Measurements from ENCODE around the gene CSNK1G3.

Gene CSNK1G3

GRCh38 chr5:123557907-123558306 is 45.9 kb downstream of the CSNK1G3 start:
- in situ Hi-C loops (cut with HindIII; ENCODE audit: low sequenced_read_pairs), result no loop called here

GRCh38 chr5:123558762-123559433 is 46.9 kb downstream of the CSNK1G3 start:
- in situ Hi-C loops (cut with HindIII; ENCODE audit: low sequenced_read_pairs), result no loop called here

- in situ Hi-C loops (cut with HindIII; ENCODE audit: low sequenced_read_pairs), result no loop called here
Measured at GRCh38 chr5:123559434-123559775, 47.4 kb downstream of the CSNK1G3 start.

GRCh38 chr5:123561230-123561629 is 49.3 kb downstream of the CSNK1G3 start:
- in situ Hi-C loops (cut with HindIII; ENCODE audit: low sequenced_read_pairs), result no loop called here

- in situ Hi-C loops (cut with HindIII; ENCODE audit: low sequenced_read_pairs), result no loop called here
Measured at GRCh38 chr5:123571927-123572326, 60.0 kb downstream of the CSNK1G3 start.

- in situ Hi-C loops (cut with HindIII; ENCODE audit: low sequenced_read_pairs), result no loop called here
Measured at GRCh38 chr5:123578390-123578789, 66.4 kb downstream of the CSNK1G3 start.

GRCh38 chr5:123579410-123579809 is 67.4 kb downstream of the CSNK1G3 start:
- in situ Hi-C loops (cut with HindIII; ENCODE audit: low sequenced_read_pairs), result no loop called here

GRCh38 chr5:123582550-123583285 is 70.7 kb downstream of the CSNK1G3 start:
- in situ Hi-C loops (cut with HindIII; ENCODE audit: low sequenced_read_pairs), result no loop called here

- in situ Hi-C loops (cut with HindIII; ENCODE audit: low sequenced_read_pairs), result no loop called here
Measured at GRCh38 chr5:123585871-123586270, 73.9 kb downstream of the CSNK1G3 start.

GRCh38 chr5:123594434-123594833 is 82.5 kb downstream of the CSNK1G3 start:
- in situ Hi-C loops (cut with HindIII; ENCODE audit: low sequenced_read_pairs), result no loop called here

GRCh38 chr5:123597018-123597417 is 85.0 kb downstream of the CSNK1G3 start:
- in situ Hi-C loops (cut with HindIII; ENCODE audit: low sequenced_read_pairs), result no loop called here

- in situ Hi-C loops (cut with HindIII; ENCODE audit: low sequenced_read_pairs), result no loop called here
Measured at GRCh38 chr5:123598028-123598689, 86.2 kb downstream of the CSNK1G3 start.

- in situ Hi-C loops (cut with HindIII; ENCODE audit: low sequenced_read_pairs), result no loop called here
Measured at GRCh38 chr5:123599171-123599570, 87.2 kb downstream of the CSNK1G3 start.

GRCh38 chr5:123601610-123602009 is 89.6 kb downstream of the CSNK1G3 start:
- in situ Hi-C loops (cut with HindIII; ENCODE audit: low sequenced_read_pairs), result loop anchor here (25.0 kb wide), 1 partner anchor 1089 kb away; no protein-coding TSS in a partner anchor

- in situ Hi-C loops (cut with HindIII; ENCODE audit: low sequenced_read_pairs), result loop anchor here (25.0 kb wide), 1 partner anchor 1094 kb away; no protein-coding TSS in a partner anchor
Measured at GRCh38 chr5:123605822-123606221, 93.8 kb downstream of the CSNK1G3 start.

- in situ Hi-C loops (cut with HindIII; ENCODE audit: low sequenced_read_pairs), result loop anchor here (25.0 kb wide), 1 partner anchor 1098 kb away; no protein-coding TSS in a partner anchor
Measured at GRCh38 chr5:123610209-123610608, 98.2 kb downstream of the CSNK1G3 start.

- in situ Hi-C loops (cut with HindIII; ENCODE audit: low sequenced_read_pairs), result loop anchor here (25.0 kb wide), 1 partner anchor 1099 kb away; no protein-coding TSS in a partner anchor
Measured at GRCh38 chr5:123610665-123611405, 98.9 kb downstream of the CSNK1G3 start.

GRCh38 chr5:123611406-123611709 is 99.4 kb downstream of the CSNK1G3 start:
- in situ Hi-C loops (cut with HindIII; ENCODE audit: low sequenced_read_pairs), result loop anchor here (25.0 kb wide), 1 partner anchor 1099 kb away; no protein-coding TSS in a partner anchor

- in situ Hi-C loops (cut with HindIII; ENCODE audit: low sequenced_read_pairs), result loop anchor here (25.0 kb wide), 1 partner anchor 1105 kb away; no protein-coding TSS in a partner anchor
Measured at GRCh38 chr5:123617561-123617960, 105.6 kb downstream of the CSNK1G3 start.

- in situ Hi-C loops (cut with HindIII; ENCODE audit: low sequenced_read_pairs), result no loop called here
Measured at GRCh38 chr5:123626051-123626450, 114.1 kb downstream of the CSNK1G3 start.
